Hindlimb muscle (tissue), 1 donor: ENCODE results near the gene PAIP2B. TPM values are rescaled to one million over a fixed set of nuclear protein-coding genes. Genes with fewer than 3 reads are reported as not detected.
"Not testable (repeated sequence)": the region's sequence is repeated elsewhere in the genome, so short reads cannot be mapped to it uniquely, and the experiment has no call there.

ENCODE experiments used
- DNase-seq: peaks from one replicate; pipeline ENCODE4 v3.0.0-alpha.2; 2013
- polyA plus RNA-seq: library from polyadenylated mRNA; unstranded; fragments of 120-200 nt; gene quantifications from one replicate; pipeline ENCODE4 v1.2.1, GENCODE V29; 2013; ENCODE audit not compliant: insufficient read length

The PAIP2B gene
- polyA plus RNA-seq, 1 donor, result 3.5 TPM

DNA sequence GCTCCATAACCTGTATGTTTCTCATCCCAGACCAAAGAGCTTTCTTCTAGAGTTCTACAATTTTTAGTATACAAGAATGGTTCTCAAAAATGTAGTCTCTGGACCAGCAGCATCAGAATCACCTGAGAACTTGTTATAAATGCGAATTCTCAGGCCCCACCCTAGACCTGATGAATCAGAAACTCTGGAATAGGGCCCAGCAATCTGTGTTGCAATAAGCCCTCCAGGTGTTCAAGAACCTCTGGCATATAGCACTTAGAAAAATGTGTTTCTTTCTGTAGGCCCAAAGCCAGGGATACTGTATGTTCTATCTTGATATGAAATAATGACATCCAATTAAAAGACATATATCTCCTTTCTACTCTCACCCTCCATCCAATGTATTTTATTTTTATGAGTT lies 10.4 kb downstream of the PAIP2B start:
- no peak for DNase-seq

DNA sequence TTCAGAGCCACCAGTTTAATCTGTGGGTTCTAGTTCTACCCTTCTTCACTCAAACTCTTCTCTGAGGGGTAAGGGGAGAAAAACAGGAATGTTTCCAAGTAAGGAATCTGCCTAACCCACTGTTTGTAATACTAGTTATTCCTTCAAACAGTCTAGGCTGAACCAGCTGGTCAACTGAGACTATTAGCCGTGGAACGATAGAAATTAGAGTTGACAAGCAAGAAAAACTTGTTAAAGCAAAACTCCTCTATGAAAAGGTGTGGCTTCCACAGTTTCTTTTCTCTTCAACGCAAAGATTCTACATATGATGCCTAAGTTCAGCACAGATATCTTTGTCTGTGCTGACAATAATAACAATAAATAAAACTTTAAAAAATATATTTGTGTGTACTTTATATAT lies 11.5 kb downstream of the PAIP2B start:
- no peak for DNase-seq

DNA sequence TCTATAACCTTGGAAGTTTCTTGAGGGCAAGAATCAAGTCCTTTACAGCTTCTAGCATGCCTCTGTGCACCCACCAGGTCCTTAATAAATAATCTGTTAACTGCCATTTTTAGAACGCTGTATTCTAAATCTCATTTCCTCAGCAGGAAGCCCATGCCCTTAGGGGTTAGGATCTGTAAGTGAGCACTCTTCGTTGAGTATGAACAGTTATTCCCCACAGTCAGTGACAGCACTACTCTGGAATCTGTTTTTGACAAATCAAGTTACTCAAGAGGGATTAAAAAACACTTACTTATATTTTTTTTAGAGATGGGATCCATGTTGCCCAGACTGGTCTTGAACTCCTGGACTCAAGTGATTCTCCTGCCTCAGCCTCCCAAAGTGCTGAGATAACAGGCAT lies 14.6 kb downstream of the PAIP2B start:
- DNase-seq, result no peak

DNA sequence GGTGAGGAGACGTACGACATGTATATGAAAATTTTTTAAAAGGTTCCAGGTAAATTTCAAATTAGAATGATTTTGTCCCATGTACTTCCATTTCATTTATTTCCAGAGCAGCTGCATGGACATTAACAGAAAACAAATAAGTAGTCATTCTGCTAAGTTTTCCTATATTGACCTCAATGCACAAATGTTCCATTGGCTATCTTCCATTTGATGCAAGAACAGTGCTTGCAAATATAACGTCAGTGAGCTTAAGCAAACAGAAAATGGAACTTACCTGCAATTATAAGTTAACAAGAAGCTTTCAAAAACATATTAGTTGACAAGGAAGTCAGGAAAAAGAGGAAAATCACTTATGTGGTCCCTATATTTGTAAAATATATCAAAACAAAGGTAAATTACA lies 16.6 kb downstream of the PAIP2B start:
- peak; percentile 25 for DNase-seq

DNA sequence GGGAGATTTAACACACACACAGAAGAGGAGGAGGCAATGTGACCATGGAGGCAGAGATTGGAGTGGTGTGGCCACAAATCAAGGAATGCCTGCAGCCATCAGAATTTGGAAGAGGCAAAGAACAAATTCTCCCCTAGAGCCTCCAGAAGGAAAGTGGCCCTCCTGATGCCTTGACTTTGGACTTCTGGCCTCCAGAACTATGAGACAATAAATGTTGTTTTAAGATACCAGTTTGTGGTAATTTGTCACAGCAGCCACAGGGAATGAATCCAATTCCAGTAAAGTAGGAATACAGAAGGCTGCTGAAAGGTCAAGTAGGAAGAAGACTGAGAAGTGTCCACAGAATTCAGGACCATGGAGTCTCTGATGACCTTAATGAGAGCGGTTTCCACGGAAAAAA lies 18.1 kb downstream of the PAIP2B start:
- DNase-seq, result no peak

DNA sequence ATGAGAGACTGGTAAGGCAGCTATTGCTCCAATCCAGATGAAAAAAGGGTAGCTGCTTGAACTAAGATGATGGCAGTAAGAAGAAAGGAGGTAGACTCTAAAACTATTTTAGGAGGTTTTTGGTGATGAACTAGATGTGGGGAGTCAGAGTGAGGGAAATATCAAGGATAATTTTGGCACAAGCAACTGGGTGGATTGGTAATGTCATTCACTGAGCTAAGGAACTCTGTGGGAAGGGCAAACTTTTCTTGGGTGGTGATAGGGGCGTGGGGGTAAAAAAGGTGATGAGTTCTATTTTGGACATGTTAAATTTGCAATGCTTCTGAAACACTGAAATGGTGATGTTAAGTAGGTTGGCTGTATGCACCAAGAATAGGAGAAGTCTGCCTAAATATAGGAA lies 19.3 kb downstream of the PAIP2B start:
- no peak for DNase-seq

DNA sequence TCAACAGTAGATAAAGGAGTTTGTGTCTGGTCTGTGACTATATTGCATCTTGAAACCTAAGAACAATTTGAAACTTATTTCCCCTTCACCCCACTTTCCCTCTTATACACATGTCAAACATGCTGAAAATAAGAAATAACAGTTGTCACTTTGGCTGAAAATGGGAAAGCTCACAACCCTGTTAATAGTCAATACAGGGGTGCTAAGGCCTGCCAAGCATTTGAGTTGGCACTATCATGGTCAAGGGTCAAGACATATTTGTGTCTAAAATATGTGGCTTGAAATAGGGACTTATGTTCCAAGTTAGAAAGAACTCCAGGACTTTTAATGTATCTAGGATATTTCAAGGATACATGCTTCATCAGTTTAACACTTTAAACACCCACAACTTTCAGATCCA lies 20.6 kb downstream of the PAIP2B start:
- no peak for DNase-seq

DNA sequence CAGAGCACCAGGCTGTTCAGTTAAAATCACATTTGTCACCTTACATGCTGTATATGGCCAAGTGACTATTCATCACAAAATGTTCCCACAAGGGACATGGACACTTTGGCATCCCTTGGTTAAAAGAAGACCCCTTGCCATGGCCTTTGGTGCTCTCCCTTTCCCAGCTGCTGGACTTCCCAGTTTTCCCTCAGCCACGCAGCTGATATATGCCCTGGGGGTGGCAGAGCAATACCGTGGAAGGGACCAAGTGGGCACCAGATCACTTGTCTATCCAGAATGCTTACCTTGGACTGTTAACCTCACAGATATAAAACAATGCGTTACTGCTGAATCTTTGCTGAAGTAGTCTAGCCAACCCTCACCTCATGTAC lies 35.3 kb downstream of the PAIP2B start:
- DNase-seq, result no peak

DNA sequence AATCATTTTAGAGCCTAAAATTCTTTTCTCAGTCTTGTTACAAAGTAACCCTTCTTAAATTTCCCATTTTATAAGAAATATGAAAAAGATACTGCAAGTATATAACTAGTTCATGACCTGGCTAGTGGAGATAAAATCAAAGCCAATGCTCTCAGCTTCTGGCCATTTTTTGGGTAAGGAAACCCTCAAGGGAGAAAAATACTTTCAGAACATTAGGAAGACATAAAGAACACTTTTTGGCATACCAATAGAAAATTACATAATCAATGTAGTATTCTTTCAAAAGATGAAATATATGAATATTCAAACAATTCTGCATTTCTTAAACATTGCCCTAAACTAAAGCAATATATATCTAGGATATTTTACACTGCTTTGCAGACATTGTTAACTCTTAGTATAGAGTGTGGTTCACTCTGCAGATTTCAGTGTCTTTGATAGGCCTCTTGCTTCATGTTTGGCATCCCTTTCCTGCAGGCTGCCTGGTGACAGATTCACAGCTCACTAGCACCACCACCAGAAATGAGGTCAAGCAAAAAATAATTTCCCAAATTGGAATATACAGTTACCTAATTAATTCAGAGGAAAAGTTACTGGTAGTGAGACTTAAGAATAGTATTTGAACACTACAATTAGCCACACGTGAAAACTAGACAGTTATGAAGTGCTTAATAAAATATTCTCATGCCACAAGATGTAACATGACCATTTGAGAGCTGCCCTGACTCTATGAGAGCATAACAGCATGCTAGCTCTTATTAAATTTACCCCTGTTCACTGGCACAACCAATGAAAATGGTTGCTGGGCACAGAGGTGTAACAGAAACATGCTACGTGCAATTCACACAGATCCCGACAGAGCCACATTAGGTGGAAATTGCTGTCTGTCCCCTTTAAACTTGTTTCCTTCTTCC lies 36.0 kb downstream of the PAIP2B start:
- peak; percentile 40 for DNase-seq

DNA sequence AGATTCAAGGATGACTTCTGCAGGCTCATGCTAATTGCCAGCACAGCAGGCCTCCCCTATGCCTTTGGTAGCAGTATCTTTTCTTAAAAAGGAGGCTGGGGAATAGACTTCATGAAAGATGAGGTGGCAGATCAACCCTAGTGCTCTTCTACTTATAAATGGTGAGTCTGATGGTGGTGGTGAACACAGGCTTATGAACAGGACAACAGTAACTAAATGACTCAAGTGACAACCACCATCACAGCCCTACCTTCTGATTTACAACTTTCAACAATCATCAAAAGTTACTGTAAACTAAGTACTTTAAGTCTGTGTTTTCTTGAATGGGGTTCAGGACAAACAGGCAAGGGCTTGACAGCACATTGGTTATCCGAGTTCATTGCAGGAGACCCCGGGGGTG lies 39.3 kb downstream of the PAIP2B start:
- no peak for DNase-seq

DNA sequence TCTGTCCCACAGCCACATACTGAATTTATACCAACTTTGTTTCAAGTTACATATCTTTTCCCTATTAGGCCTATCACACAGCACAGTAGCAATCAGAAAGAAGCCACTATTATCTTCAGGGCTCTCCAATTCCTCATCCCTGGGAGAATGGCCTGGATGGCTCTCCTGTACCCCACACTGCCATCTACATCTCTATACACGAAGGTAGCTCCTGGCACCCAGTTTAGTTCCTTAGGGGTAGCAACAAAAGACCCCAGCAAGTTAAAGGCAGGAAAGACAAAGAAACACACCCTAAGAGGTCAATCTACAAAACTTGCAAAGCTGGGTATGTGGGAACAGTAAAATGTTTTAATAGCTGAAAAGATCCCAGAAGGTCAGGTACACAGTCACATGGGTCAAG lies 39.9 kb downstream of the PAIP2B start:
- no peak for DNase-seq

DNA sequence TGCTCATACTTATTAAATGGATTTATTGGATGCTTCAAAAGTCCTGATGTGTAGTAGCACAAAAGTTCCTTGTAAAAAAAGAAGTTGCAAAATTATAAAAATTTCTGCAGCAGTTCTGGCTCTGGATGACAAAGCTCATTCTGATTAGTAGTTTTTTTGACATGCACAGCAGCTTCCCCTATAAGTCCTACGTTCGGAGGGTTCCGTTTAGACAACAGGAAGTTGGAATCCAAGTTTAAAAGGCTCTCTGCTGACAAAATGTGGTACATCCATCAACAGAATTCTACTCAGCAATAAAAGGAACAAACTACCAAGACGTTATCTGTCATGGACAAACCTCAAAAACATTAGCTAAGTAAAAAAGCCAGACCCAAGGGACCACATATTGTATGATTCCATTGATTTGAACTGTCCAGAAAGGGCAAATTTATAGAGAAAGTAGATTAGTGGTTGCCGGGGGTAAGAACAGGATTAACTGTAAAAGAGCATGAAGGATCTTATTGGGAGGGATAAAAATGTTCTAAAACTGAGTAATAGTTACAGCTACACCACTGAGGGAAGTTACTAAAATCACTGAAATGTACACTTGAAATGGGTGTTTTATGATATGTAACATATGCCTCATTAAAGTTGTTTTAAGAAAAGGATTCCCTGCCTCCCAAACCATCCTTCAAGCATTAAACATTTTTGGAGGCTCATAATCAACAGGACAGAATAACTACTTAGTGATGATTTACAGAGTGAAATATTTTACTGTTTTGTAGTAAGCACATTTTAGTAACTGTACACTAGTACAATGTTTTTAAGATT lies 43.4 kb downstream of the PAIP2B start:
- not testable (repeated sequence) for DNase-seq

DNA sequence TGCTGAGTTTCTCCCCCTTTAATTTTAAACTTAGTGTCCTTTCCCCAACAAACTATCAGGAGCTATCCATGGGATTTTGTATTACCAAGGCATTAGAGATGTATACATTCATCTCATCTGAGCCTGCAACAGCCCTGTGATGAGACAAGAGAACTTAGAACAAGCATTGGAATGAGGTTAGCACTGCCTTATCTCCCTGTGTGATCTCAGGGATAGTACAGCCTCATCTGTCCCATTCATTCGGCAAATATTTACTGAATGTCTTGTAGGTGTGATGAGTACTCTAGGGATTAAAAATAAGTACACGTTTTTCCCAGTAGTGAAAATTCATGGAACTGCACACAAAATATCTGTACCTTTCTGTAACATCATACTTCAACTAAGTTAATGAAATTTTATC lies 45.6 kb downstream of the PAIP2B start:
- no peak for DNase-seq

DNA sequence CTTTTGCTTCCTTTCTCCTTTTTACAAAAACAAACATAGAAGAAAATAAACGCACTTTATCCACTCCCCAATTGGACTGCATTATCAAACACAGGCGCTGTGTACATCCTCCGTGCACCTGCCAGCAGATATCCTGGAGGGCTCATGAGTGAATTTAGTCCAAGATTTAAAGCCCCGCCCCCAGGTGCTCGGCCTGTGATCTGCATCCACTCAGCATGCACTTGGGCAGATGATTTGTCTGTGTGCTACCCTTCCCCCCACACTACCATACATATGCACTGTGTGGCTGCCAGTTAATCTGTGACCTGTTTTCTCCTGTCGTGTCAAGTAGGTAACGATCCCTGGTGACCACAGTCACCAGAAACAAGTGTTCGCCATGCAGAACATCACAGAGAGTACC lies 48.1 kb downstream of the PAIP2B start:
- not testable (repeated sequence) for DNase-seq

DNA sequence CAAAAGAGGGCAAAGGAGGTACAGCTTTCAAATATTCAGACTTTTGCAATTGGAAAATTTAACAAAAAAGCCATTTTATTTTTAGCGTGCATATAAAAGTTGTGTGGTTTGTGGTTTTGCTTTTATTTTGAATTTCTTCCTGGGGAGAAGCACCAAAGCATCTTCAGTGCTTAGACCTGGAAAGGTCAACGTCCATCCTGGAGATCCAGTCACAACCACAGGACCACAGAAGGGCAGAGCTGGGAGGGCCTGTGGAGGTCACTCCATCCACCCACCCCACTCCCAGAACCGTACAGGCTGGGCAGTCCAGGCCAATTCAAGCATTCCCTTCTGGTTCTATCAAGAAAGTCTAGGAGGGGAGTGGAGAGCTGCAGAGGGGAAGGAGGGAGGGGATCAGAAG lies 52.7 kb downstream of the PAIP2B start:
- DNase-seq, result no peak

DNA sequence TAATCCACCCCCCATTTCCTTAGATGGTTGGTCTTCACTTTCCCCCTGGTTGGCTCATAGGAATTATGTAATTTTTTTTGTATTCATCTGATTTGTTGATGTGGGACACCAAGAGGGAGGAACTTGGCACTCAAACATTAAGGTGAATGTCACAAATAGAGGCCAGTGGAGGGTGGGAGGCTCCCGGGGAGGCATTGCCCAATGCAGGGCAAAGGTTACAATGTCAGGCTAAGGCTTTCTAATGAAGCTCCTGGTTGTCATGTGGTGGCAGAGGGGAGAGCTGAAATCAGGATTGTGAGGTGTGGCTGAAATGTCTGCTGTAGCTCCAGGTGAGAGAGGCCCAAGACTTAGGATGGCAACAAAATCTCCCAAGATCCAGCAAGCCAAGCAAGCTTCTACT lies 53.8 kb downstream of the PAIP2B start:
- DNase-seq, result no peak

DNA sequence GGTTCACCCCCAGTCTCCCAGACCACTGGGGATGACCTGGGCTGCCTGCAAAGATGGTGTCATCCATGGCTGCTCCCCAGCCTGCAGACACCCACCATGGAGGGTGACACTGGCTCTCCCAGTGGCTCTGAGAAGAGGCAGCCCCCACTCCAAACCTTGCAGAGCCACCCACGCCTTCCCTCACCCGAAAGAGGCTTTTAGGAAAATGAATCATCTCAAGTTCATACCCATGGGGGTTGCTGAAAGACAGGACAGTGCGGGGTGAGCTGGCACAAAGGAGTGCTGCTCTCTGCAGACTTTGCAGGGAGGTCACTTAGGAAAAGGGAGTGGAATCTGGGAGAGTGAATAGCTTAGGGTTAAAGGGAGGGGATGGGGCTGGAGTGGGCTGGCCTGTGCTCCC lies 60.1 kb downstream of the PAIP2B start:
- no peak for DNase-seq

DNA sequence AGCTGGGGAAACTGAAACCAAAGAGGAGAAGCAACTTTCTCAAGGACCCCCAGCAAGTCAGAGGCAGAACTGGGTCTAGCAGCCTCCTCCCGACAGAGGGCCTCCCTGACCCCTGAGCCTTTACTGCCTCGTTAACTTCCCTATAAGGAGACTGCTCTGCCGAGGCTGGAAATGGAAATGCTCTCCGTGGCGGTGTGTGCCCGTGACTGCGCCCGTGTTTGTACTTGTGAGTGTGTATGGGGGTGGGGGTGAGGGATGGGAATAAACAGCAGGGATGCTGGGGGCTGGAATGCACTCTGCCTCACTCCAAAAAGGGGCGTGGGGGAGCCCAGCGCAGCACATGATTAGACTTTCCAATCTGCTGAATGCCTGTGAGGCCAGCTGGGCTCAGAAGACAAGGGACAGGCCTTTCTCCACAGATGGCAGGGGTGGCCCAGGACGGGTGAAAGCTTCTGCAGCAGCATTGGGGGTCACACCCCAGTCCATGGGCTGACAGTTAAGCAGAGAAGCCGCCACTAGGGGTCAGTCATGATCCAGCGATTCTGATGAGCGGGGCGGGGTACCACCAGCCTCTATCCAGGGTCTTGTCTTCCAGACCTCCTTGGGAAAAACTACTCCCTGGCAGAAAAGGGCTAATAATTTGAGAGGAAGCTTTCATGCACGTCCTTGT lies 69.6 kb downstream of the PAIP2B start:
- peak; percentile 56 for DNase-seq

DNA sequence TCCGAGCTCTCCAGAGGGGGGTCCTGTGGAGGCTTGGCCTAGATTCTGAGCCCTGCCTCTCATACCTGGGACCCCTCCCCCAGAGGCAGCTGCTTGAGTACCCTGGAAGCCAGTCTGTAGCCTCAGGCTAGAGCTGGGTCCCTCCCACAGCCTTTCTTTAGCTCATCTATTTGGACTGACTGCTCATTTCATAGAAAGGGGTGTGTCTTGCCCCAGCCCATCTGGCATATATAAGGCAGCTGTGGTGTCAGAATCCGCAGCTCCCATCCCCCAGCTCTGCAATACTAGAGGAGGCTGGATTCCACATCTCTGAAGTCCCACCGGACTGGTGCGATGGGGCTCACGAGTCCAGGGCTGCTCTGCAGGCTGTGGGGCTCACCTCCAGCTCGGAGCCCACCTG lies 70.3 kb downstream of the PAIP2B start:
- DNase-seq, result peak; percentile 36

DNA sequence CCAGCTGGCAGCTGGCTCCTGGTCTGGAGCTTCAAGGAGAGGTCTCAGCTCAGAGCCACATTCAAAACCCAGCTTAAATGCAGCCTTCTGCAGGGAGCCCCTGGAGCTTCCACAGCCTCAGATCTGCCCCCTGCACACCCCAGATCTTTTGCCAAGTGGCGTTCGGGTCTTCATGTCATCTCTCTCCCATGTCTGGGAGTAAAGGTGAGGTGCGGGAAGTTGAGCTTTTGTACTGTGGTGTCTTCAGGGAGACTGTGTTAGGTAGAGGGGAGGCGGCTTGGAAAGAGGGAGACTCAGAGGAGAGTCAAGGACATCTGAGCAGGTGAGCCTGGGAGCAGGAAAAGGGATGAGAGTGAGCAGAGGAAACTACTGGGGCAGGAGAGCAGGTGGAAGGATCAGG lies 71.1 kb downstream of the PAIP2B start:
- no peak for DNase-seq

DNA sequence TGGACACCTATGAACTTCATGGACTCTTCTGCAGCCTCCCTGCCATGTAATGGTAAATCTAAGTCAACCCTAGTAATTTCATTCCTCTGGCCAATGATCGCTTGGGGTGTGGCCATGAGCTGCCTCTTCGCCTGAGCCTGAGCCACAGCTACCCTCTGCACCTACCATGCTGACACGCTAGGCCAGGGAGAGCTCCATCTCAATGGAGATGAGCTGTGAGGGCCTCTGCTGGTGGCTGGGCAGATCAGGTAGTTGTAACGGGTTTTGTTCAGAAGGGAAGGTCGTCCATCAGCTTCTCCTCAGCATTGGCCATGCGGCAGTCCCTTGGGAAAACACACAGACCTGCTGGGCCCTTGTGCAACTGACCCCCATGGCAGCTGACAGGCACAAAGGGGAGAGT lies 72.1 kb downstream of the PAIP2B start:
- no peak for DNase-seq

DNA sequence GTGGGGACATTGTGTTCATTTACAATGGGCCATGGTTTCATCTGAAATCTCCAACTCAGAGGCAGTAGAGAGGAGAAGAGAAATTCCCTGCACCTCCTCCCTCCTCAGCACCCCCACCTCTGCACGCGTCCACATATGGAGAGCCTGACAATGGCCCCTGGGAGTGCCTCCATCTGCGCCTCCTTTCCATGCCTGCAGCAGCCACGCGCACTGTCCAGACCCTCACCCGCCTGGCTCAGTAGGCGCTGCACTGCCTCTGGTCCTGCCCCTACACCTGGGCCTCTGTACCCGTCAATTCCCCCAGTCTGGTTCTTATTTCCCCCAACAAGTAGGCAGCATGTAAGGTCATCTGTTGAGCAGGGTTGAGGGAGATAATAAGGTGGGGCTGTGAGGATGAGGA lies 72.6 kb downstream of the PAIP2B start:
- no peak for DNase-seq

DNA sequence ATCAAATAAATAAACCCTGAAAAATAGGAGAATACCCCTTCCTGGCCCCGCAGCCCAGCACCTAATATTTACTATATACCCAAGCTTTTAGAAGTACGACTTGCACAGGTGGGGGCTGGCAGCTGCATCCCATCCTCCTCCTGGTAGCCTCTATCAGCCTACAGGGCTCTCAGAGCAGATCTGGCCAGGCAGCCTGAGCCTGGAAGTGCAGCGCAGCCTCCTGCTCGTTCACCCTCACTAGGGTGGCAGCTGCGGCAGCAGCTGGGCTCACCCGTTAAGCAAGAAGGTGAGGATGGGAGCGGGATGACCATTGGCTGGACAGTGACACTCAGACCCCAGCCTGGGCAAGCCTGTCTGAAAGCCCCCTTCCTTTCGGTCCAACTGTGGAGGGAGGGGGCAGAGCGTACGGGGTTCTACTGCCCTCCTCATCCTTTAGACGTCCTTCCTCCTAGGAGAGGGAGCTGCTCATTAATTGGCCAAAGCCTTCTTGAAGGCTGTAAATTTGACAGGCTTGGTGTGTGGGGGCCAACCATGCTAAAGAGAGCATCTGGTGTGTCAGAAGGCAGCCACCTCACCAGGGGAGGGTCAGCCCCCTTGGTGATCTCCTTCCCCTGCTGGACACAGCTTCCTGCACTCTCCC lies 73.2 kb downstream of the PAIP2B start:
- DNase-seq, result no peak
